Adrenal gland (tissue), 5 donors: ENCODE measurements around the gene TELO2.

Source experiments
- POLR2A ChIP-seq, 2 donors: fragments of 450-650 bp; IDR thresholded peaks; one replicate each; pipeline ENCODE4 v1.6.1; 2017; ENCODE audit warnings: antibody characterized with exemption in 2 of 2, mild to moderate bottlenecking in 2 of 2, moderate library complexity in 1 of 2
- TF ChIP-seq, protein P1 (sequence below), 6 experiments: fragments of 450-650 bp in 4 of 6; fragments of 200-600 bp in 2 of 6; sonication (generic) in 1 of 6; IDR thresholded peaks; 1 replicate in 5 of 6; 2 replicates in 1 of 6; pipeline versions ENCODE4 v1.5.1 to v1.8.0; 2016 to 2021; ENCODE audit warnings: antibody characterized with exemption in 6 of 6, mild to moderate bottlenecking in 2 of 6, moderate library complexity in 1 of 6
- donor health status: DM: no; HTN: no; CAD: no.

DNA sequence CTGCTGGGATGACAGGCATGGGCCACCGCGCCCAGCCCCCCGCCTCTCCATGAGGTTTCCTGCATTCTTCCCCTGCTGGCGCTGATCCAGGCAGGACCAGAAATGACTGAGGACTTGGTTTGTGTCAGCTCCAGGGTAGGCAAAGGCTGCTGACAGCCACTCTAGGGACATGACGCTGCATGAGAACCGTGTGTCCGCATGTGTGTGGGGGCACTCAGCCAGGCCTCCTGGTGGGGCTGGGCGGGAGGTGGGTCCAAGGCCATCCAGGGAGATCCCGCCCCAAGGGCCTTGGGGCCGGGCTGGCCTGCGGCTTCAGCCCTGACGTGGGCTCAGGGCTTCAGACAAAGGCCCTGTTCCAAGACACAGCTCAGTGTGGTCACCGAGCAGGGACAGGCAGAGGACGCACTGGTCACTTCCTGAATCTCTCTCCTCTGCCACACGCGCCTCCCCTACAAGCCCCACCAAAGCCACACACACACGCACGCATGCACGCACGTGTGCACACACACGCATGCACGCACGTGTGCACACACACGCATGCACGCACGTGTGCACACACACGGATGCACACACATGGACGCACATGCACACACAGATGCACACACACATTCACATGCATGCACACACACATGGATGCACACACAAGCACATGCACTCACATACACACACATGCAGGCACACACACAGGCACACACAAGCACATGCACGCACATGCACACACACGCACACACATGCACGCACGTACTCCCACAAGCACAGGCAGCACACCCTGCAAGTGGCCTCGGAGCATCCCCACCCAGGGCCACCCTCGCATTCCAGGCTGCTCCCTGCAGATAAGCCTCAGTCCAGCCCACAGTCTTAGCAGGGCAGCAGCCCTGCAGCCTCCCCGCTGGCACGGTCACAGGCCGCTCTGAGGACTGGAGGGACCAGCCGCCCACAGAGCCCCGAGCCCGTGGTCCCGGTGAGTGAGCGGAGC, 35.0 kb downstream of the TELO2 start:
- TF ChIP-seq POLR2A (IDR thresholded peaks at IDR 0.05) = peak in 1 of 2 donors; percentile 16
- TF ChIP-seq, protein P1, sequence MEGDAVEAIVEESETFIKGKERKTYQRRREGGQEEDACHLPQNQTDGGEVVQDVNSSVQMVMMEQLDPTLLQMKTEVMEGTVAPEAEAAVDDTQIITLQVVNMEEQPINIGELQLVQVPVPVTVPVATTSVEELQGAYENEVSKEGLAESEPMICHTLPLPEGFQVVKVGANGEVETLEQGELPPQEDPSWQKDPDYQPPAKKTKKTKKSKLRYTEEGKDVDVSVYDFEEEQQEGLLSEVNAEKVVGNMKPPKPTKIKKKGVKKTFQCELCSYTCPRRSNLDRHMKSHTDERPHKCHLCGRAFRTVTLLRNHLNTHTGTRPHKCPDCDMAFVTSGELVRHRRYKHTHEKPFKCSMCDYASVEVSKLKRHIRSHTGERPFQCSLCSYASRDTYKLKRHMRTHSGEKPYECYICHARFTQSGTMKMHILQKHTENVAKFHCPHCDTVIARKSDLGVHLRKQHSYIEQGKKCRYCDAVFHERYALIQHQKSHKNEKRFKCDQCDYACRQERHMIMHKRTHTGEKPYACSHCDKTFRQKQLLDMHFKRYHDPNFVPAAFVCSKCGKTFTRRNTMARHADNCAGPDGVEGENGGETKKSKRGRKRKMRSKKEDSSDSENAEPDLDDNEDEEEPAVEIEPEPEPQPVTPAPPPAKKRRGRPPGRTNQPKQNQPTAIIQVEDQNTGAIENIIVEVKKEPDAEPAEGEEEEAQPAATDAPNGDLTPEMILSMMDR (IDR thresholded peaks at IDR 0.05) = no peak
